Adrenal gland (tissue), 5 donors: ENCODE data around the gene ANKRD49.

Source experiments
- CTCF ChIP-seq, 6 experiments: fragments of 450-650 bp in 4 of 6; fragments of 200-600 bp in 2 of 6; sonication (generic) in 1 of 6; IDR thresholded peaks; 1 replicate in 5 of 6; 2 replicates in 1 of 6; pipeline versions ENCODE4 v1.5.1 to v1.8.0; 2016 to 2021; ENCODE audit warnings: antibody characterized with exemption in 6 of 6, mild to moderate bottlenecking in 2 of 6, moderate library complexity in 1 of 6
- POLR2A ChIP-seq, 2 donors: fragments of 450-650 bp; IDR thresholded peaks; one replicate each; pipeline ENCODE4 v1.6.1; 2017; ENCODE audit warnings: antibody characterized with exemption in 2 of 2, mild to moderate bottlenecking in 2 of 2, moderate library complexity in 1 of 2
- donor health status: DM: no; HTN: no; CAD: no.

- TF ChIP-seq CTCF (IDR thresholded peaks at IDR 0.05) = no peak
- TF ChIP-seq POLR2A (IDR thresholded peaks at IDR 0.05) = no peak
These were observed 40.8 kb upstream of the ANKRD49 start for GRCh38 chr11:94452988-94453387.
